SK-N-SH treated with all-trans-retinoic acid at 6 μM for 48 hours (cell line): ENCODE data around the gene SLC2A2.

ENCODE experiments used
- ARNTL ChIP-seq: fragments of 450-650 bp; formaldehyde crosslinking; IDR thresholded peaks from 2 replicates; pipeline ENCODE4 v1.5.0; 2020; ENCODE audit warnings: low read depth, mild to moderate bottlenecking, moderate library complexity, borderline replicate concordance
- OSR1 ChIP-seq: fragments of 250-450 bp; sonication (Bioruptor Pico); IDR thresholded peaks from 2 replicates; pipeline ENCODE4 v1.8.0; 2022; ENCODE audit warnings: moderate library complexity, mild to moderate bottlenecking, inconsistent platforms
- PATZ1 ChIP-seq: fragments of 250-450 bp; sonication (Bioruptor Pico); IDR thresholded peaks from 2 replicates; pipeline ENCODE4 v1.8.0; 2020; ENCODE audit warnings: mild to moderate bottlenecking, moderate library complexity, borderline replicate concordance
- ZNF565 ChIP-seq: fragments of 450-650 bp; formaldehyde crosslinking; conservative IDR thresholded peaks from 2 replicates; pipeline ENCODE4 v1.5.0; 2020; ENCODE audit warnings: low read depth, mild to moderate bottlenecking, moderate library complexity
- ZNF70 ChIP-seq: fragments of 450-650 bp; formaldehyde crosslinking; IDR thresholded peaks from 2 replicates; pipeline ENCODE4 v1.5.0; 2020; ENCODE audit warnings: mild to moderate bottlenecking, moderate library complexity
- TF ChIP-seq, protein P1 (sequence below): fragments of 250-450 bp; sonication (Bioruptor Pico); IDR thresholded peaks from 2 replicates; pipeline ENCODE4 v1.5.0; 2020; ENCODE audit warnings: mild to moderate bottlenecking, moderate library complexity
- TF ChIP-seq, protein P2 (sequence below): fragments of 250-450 bp; sonication (Bioruptor Pico); IDR thresholded peaks from 2 replicates; pipeline ENCODE4 v1.5.1; 2020; ENCODE audit warnings: low read depth, mild to moderate bottlenecking, moderate library complexity
- TF ChIP-seq, protein P3 (sequence below): fragments of 250-450 bp; sonication (Bioruptor Pico); IDR thresholded peaks from 2 replicates; pipeline ENCODE4 v1.5.1; 2021; ENCODE audit warnings: mild to moderate bottlenecking, moderate library complexity
- TF ChIP-seq, protein P4 (sequence below): fragments of 250-450 bp; sonication (Bioruptor Pico); IDR thresholded peaks from 2 replicates; pipeline ENCODE4 v1.8.0; 2021; ENCODE audit warnings: low read depth, mild to moderate bottlenecking, moderate library complexity, borderline replicate concordance

GRCh38 chr3:170988378-170988777 is 38.1 kb downstream of the SLC2A2 start:
- TF ChIP-seq, protein P1, sequence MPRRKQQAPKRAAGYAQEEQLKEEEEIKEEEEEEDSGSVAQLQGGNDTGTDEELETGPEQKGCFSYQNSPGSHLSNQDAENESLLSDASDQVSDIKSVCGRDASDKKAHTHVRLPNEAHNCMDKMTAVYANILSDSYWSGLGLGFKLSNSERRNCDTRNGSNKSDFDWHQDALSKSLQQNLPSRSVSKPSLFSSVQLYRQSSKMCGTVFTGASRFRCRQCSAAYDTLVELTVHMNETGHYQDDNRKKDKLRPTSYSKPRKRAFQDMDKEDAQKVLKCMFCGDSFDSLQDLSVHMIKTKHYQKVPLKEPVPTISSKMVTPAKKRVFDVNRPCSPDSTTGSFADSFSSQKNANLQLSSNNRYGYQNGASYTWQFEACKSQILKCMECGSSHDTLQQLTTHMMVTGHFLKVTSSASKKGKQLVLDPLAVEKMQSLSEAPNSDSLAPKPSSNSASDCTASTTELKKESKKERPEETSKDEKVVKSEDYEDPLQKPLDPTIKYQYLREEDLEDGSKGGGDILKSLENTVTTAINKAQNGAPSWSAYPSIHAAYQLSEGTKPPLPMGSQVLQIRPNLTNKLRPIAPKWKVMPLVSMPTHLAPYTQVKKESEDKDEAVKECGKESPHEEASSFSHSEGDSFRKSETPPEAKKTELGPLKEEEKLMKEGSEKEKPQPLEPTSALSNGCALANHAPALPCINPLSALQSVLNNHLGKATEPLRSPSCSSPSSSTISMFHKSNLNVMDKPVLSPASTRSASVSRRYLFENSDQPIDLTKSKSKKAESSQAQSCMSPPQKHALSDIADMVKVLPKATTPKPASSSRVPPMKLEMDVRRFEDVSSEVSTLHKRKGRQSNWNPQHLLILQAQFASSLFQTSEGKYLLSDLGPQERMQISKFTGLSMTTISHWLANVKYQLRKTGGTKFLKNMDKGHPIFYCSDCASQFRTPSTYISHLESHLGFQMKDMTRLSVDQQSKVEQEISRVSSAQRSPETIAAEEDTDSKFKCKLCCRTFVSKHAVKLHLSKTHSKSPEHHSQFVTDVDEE (CRISPR knock-in tag), result no peak
- no peak for TF ChIP-seq PATZ1 (CRISPR knock-in tag)
- no peak for TF ChIP-seq ZNF70 (CRISPR knock-in tag)
- TF ChIP-seq, protein P2, sequence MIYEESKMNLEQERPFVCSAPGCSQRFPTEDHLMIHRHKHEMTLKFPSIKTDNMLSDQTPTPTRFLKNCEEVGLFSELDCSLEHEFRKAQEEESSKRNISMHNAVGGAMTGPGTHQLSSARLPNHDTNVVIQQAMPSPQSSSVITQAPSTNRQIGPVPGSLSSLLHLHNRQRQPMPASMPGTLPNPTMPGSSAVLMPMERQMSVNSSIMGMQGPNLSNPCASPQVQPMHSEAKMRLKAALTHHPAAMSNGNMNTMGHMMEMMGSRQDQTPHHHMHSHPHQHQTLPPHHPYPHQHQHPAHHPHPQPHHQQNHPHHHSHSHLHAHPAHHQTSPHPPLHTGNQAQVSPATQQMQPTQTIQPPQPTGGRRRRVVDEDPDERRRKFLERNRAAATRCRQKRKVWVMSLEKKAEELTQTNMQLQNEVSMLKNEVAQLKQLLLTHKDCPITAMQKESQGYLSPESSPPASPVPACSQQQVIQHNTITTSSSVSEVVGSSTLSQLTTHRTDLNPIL (CRISPR knock-in tag), result no peak
- no peak for TF ChIP-seq OSR1 (CRISPR knock-in tag)
- TF ChIP-seq, protein P3, sequence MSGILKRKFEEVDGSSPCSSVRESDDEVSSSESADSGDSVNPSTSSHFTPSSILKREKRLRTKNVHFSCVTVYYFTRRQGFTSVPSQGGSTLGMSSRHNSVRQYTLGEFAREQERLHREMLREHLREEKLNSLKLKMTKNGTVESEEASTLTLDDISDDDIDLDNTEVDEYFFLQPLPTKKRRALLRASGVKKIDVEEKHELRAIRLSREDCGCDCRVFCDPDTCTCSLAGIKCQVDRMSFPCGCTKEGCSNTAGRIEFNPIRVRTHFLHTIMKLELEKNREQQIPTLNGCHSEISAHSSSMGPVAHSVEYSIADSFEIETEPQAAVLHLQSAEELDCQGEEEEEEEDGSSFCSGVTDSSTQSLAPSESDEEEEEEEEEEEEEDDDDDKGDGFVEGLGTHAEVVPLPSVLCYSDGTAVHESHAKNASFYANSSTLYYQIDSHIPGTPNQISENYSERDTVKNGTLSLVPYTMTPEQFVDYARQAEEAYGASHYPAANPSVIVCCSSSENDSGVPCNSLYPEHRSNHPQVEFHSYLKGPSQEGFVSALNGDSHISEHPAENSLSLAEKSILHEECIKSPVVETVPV, result no peak
- TF ChIP-seq ARNTL (CRISPR knock-in tag), result no peak
- no peak for TF ChIP-seq ZNF565 (CRISPR knock-in tag)
- TF ChIP-seq, protein P4, sequence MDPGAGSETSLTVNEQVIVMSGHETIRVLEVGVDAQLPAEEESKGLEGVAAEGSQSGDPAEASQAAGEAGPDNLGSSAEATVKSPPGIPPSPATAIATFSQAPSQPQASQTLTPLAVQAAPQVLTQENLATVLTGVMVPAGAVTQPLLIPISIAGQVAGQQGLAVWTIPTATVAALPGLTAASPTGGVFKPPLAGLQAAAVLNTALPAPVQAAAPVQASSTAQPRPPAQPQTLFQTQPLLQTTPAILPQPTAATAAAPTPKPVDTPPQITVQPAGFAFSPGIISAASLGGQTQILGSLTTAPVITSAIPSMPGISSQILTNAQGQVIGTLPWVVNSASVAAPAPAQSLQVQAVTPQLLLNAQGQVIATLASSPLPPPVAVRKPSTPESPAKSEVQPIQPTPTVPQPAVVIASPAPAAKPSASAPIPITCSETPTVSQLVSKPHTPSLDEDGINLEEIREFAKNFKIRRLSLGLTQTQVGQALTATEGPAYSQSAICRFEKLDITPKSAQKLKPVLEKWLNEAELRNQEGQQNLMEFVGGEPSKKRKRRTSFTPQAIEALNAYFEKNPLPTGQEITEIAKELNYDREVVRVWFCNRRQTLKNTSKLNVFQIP (CRISPR knock-in tag), result no peak
